Activated CD4-positive, alpha-beta T cell treated with anti-CD3 and anti-CD28 coated beads, Interleukin-2, amount 10 ng/mL, durations not matched to agents 7 days and 5 days (primary cell): ENCODE measurements around the gene ARMH3. TPM values are rescaled to one million over a fixed set of nuclear protein-coding genes. Genes with fewer than 3 reads are reported as not detected.

Experiments used
- CTCF ChIA-PET: fragments of 350-600 bp; sonication (Branson Sonifier 250); formaldehyde crosslinking; loops from one replicate; lab custom pipeline; 2021; ENCODE audit warnings: antibody characterized with exemption; lab: Charles Lee
- POLR2A ChIA-PET: fragments of 350-600 bp; sonication (Branson Sonifier 250); formaldehyde crosslinking; loops from one replicate; lab custom pipeline; 2021; ENCODE audit warnings: antibody characterized with exemption; lab: Charles Lee
- DNase-seq: peaks from one replicate; pipeline ENCODE4 v3.0.0-alpha.2; 2020
- H3K27ac Mint-ChIP-seq: one replicate; pipeline ENCODE4 v1.8.0; 2021; ENCODE audit warnings: mild to moderate bottlenecking, moderate library complexity, mixed read lengths
- H3K27me3 Mint-ChIP-seq: one replicate; pipeline ENCODE4 v1.8.0; 2021; ENCODE audit warnings: mixed read lengths
- H3K36me3 Mint-ChIP-seq: one replicate; pipeline ENCODE4 v1.8.0; 2021; ENCODE audit warnings: low read depth, mixed read lengths
- H3K4me1 Mint-ChIP-seq: one replicate; pipeline ENCODE4 v1.8.0; 2021; ENCODE audit warnings: mixed read lengths
- H3K4me3 Mint-ChIP-seq: one replicate; pipeline ENCODE4 v1.8.0; 2021; ENCODE audit warnings: mild to moderate bottlenecking, moderate library complexity, mixed read lengths
- H3K9me3 Mint-ChIP-seq: one replicate; pipeline ENCODE4 v1.8.0; 2021; ENCODE audit warnings: mixed read lengths
- total RNA-seq, 2 experiments: library from RNA; stranded (reverse); gene quantifications; one replicate each; pipeline ENCODE4 v1.2.3, GENCODE V29; 2021

ARMH3 gene
- total RNA-seq, 2 experiments from 2014 or later = 22.1 to 23.6 TPM

DNA sequence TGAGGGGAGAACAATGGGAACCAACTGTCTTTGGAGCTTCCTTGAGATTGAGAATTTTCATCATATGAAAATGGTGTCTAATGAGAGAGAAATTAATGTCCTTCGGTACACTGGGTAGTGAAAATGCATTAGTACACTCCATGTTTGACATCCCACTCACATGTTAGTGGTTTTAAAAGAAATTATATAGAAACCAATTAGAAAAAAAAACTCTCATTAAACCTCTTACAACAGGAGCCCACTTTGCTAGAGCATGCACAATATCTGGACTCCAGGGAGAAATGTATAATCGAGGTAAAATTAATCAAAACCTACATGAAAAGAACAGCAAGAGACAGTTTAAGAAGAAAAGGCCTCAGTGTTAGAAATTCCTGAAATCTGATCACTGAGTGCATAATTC, 133.1 kb downstream of the ARMH3 start:
- Mint-ChIP-seq H3K27ac (no peak overlapping the region), H3K4me1 (peaks cover 10% of the 10 kb centered on the region), H3K27me3 (no peaks in the 10 kb centered on the region), H3K36me3 (no peaks in the 10 kb centered on the region), H3K9me3 (no peaks in the 10 kb centered on the region), H3K4me3 (no peak overlapping the region)
- DNase-seq = no peak
- POLR2A ChIA-PET = interaction anchor here (0.6 kb wide), 1 partner anchor 130 kb away, joined by 3 read pairs; no protein-coding TSS in a partner anchor
- CTCF ChIA-PET = no interaction called here

GRCh38 chr10:101920546-101920945, 135.4 kb downstream of the ARMH3 start:
- Mint-ChIP-seq H3K9me3 (no peaks in the 10 kb centered on the region), H3K27ac (no peak overlapping the region), H3K4me3 (no peak overlapping the region), H3K27me3 (no peaks in the 10 kb centered on the region), H3K36me3 (no peaks in the 10 kb centered on the region), H3K4me1 (peaks cover 10% of the 10 kb centered on the region)
- CTCF ChIA-PET = interaction anchor here (1.6 kb wide), 1 partner anchor 10 kb away, joined by 3 read pairs; no protein-coding TSS in a partner anchor
- no peak for DNase-seq
- POLR2A ChIA-PET = no interaction called here

- POLR2A ChIA-PET = no interaction called here
Measured at GRCh38 chr10:101919026-101919770, 136.8 kb downstream of the ARMH3 start.

DNA sequence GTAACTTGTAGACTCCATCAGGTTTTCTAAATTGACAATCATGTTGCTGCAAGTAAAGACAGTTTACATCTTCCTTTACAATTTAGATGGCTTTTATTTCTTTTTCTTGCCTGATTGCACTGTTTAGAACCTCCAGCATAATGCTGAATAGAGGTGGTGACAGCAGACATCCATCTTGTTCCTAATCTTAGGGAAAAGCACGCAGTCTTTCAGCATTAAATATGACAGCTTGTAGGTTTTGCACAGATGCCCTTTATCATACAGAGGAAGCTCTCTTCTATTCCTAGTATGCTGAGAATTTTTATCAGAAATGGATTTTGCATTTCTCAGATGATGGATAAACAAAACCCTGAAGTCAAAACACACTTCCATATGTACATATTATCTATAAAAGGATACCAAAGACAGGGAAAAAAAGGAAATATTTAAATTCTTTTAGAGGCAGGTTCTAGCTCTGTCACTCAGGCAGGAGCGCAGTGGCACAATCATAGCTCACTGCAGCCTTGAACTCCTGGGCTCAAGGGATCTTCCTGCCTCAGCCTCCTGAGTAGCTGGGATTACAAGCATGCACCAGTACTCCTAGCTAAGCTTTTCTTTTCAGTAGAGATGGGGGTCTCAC, 143.3 kb downstream of the ARMH3 start:
- no peaks in the 10 kb centered on the region for H3K4me1 Mint-ChIP-seq
- H3K27me3 Mint-ChIP-seq = no peaks in the 10 kb centered on the region
- ChIA-PET POLR2A (no interaction called here), CTCF (interaction anchor here (0.5 to 2.0 kb wide), 5 partner anchors 11 to 98 kb away, joined by 4 to 6 read pairs (median 5); no protein-coding TSS in a partner anchor)
- H3K36me3 Mint-ChIP-seq = peaks cover 3% of the 10 kb centered on the region
- H3K9me3 Mint-ChIP-seq = no peaks in the 10 kb centered on the region
- H3K27ac Mint-ChIP-seq = no peak overlapping the region
- DNase-seq = no peak
- H3K4me3 Mint-ChIP-seq = no peak overlapping the region

More at GRCh38 chr10:101919026-101919770, 136.8 kb downstream of the ARMH3 start:
- peaks cover 10% of the 10 kb centered on the region for H3K4me1 Mint-ChIP-seq
- H3K36me3 Mint-ChIP-seq = no peaks in the 10 kb centered on the region
- no peak overlapping the region for H3K4me3 Mint-ChIP-seq
- H3K27me3 Mint-ChIP-seq = no peaks in the 10 kb centered on the region
- no peak overlapping the region for H3K27ac Mint-ChIP-seq
- DNase-seq = no peak
- CTCF ChIA-PET = interaction anchor here (0.6 to 1.3 kb wide), 2 partner anchors 10 to 88 kb away, joined by 3 read pairs; no protein-coding TSS in a partner anchor
- H3K9me3 Mint-ChIP-seq = no peaks in the 10 kb centered on the region

DNA sequence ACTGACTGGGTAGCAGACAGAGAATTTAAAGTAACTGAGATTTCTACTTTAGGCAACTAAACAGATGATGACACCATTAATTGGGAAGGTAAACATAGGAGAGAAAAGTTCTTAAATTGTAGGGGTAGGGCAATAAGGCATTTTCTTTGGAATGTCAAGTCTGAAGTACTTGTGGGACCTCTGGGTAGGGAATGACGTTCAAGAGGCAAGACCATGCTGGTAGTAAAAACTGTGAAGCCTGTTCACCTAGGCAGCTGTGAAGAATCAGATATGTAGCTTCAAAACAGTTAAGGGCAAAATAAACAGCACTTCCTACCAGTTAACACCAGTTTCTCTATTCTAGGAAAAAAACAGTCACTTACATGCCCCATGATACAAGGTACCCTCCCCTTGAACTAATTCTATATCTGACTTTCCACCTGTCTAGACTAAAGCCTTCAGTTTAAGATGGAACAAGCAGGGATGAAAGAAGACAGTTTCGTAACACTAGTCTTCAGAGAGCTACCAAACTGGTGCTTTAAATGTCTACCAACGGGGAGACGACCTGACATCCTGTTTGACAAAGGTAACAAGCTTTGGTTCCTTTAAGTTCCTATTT, 149.3 kb downstream of the ARMH3 start:
- H3K27ac Mint-ChIP-seq = no peak overlapping the region
- no peaks in the 10 kb centered on the region for H3K36me3 Mint-ChIP-seq
- H3K4me3 Mint-ChIP-seq = no peak overlapping the region
- no peaks in the 10 kb centered on the region for H3K27me3 Mint-ChIP-seq
- no peak for DNase-seq
- ChIA-PET CTCF (interaction anchor here (0.6 to 2.0 kb wide), 5 partner anchors 8 to 113 kb away, joined by 3 to 5 read pairs (median 3); no protein-coding TSS in a partner anchor), POLR2A (no interaction called here)
- no peaks in the 10 kb centered on the region for H3K9me3 Mint-ChIP-seq
- peaks cover 14% of the 10 kb centered on the region for H3K4me1 Mint-ChIP-seq

DNA sequence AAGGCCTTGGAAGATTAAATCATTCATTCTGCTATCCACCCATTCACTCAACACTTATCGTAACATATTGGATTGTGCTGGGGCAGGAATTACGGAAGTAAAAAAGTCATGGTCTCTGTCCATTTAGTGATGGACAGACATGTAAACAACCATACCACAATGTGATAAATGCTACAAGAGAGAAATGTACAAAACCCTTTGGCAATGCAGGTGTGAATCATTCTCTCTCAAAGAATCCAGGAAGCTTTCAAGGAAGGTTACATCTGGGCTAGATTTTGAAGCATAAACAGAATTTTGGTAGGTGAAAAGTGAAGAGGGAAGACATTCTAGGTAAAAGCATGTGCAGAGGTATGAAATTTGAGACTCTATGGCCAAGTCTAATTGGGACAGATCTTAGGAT, 150.7 kb downstream of the ARMH3 start:
- POLR2A ChIA-PET = no interaction called here
- Mint-ChIP-seq H3K4me1 (peaks cover 14% of the 10 kb centered on the region), H3K4me3 (no peak overlapping the region)

GRCh38 chr10:101903827-101904550, 152.0 kb downstream of the ARMH3 start:
- Mint-ChIP-seq H3K4me3 (no peak overlapping the region), H3K27me3 (no peaks in the 10 kb centered on the region), H3K36me3 (no peaks in the 10 kb centered on the region), H3K9me3 (no peaks in the 10 kb centered on the region), H3K4me1 (peaks cover 14% of the 10 kb centered on the region), H3K27ac (peak overlapping the region; percentile 41)
- ChIA-PET CTCF (interaction anchor here (0.7 to 2.7 kb wide), 5 partner anchors 15 to 455 kb away, joined by 4 to 7 read pairs (median 6); no protein-coding TSS in a partner anchor), POLR2A (no interaction called here)
- peak; percentile 25 for DNase-seq

More for the DNA sequence above, 150.7 kb downstream of the ARMH3 start:
- H3K9me3 Mint-ChIP-seq = no peaks in the 10 kb centered on the region
- H3K27ac Mint-ChIP-seq = no peak overlapping the region
- DNase-seq = no peak
- no peaks in the 10 kb centered on the region for H3K27me3 Mint-ChIP-seq
- H3K36me3 Mint-ChIP-seq = no peaks in the 10 kb centered on the region
- CTCF ChIA-PET = no interaction called here

DNA sequence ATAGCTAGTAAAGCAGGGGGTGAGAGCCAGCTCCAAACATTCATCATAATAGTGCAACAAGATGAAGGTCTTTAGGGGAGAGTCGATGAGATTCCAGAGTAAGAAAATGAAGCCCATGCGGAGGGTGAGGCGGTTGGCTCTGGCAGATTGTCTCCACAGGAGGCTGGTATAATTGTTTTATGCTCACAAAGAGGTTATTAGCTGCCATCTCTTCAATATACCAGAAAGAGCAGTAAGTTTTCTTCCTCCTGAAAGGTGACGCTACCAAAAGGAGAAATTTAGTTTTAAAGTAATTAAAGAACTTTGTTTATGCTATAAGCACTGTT, 153.2 kb downstream of the ARMH3 start:
- no peak for DNase-seq
- Mint-ChIP-seq H3K4me3 (no peak overlapping the region), H3K9me3 (no peaks in the 10 kb centered on the region), H3K27me3 (no peaks in the 10 kb centered on the region), H3K36me3 (no peaks in the 10 kb centered on the region), H3K4me1 (peaks cover 14% of the 10 kb centered on the region), H3K27ac (no peak overlapping the region)
- ChIA-PET POLR2A (no interaction called here), CTCF (interaction anchor here (0.6 to 2.7 kb wide), 6 partner anchors 10 to 170 kb away, joined by 3 to 7 read pairs (median 4); no protein-coding TSS in a partner anchor)

DNA sequence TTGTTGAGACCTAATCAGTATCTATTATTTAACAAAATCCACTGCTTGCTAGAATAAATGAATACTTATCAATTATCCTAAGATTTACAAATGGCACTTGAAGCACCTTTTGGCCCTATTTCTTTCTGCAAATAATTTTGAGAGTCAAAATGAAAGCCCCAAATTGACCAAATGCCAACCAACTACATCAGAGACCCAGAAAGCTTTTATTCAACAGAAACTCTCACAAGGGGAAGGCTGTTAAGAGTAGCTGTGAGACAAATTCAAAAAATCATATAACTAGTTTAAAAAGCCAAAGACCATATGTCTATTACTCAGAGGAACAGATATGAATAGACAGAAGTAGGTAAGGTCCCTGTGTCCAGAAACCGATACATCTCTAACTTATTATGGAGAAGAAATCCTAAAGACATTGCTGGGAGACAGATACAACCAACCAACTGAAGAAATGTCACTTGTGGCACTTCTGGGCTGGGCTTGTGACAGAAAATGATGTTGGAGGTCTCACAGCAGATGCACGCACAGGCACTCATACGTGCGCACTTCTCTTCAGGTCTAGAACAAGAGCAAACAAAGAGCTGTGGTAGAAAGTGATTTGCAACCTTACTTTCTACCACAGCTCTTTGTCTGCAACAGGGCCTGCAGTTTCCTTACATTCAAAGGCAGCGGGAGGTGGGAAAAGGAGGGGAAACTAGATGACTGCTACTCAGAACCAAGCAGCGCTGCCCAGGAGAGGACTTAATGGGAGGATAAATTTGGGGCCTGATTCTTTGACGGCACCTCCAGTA, 153.7 kb downstream of the ARMH3 start:
- H3K27ac Mint-ChIP-seq = no peak overlapping the region
- peaks cover 14% of the 10 kb centered on the region for H3K4me1 Mint-ChIP-seq
- H3K4me3 Mint-ChIP-seq = no peak overlapping the region
- no peaks in the 10 kb centered on the region for H3K27me3 Mint-ChIP-seq
- no peak for DNase-seq
- H3K9me3 Mint-ChIP-seq = no peaks in the 10 kb centered on the region
- ChIA-PET CTCF (interaction anchor here (0.6 to 2.7 kb wide), 8 partner anchors 10 to 170 kb away, joined by 3 to 7 read pairs (median 4); no protein-coding TSS in a partner anchor), POLR2A (no interaction called here)
- H3K36me3 Mint-ChIP-seq = no peaks in the 10 kb centered on the region

- Mint-ChIP-seq H3K27ac (no peak overlapping the region), H3K4me1 (peaks cover 9% of the 10 kb centered on the region), H3K4me3 (no peak overlapping the region), H3K36me3 (no peaks in the 10 kb centered on the region), H3K27me3 (no peaks in the 10 kb centered on the region), H3K9me3 (no peaks in the 10 kb centered on the region)
- ChIA-PET POLR2A (no interaction called here), CTCF (interaction anchor here (1.8 to 2.7 kb wide), 3 partner anchors 11 to 171 kb away, joined by 4 to 7 read pairs (median 6); no protein-coding TSS in a partner anchor)
- no peak for DNase-seq
Measured at GRCh38 chr10:101901340-101901739, 154.6 kb downstream of the ARMH3 start.

DNA sequence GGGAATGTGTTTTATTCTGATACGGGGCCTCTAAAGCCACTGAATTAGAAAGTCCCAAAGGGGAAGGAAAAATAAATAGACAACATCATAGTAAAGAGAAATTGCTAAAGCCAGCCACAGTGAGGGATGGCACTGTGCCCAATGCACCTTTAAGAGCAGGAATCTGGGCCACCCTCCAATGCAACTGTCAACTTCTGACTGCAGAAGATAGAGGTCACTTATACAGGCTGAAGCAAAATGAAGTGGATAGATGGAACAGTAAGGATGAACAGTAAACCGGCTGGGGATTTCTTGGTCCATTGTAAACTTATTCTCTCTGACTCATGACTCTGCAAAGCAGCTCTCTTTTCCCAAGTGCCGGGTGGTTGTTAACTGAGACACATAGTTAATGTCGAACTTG, 158.3 kb downstream of the ARMH3 start:
- DNase-seq = no peak
- Mint-ChIP-seq H3K4me3 (no peak overlapping the region), H3K27me3 (no peaks in the 10 kb centered on the region), H3K4me1 (no peaks in the 10 kb centered on the region), H3K9me3 (no peaks in the 10 kb centered on the region), H3K36me3 (no peaks in the 10 kb centered on the region), H3K27ac (no peak overlapping the region)
- ChIA-PET POLR2A (interaction anchor here (0.6 kb wide), 1 partner anchor 14 kb away, joined by 4 read pairs; no protein-coding TSS in a partner anchor), CTCF (interaction anchor here (1.4 to 2.0 kb wide), 3 partner anchors 9 to 174 kb away, joined by 3 to 6 read pairs (median 5); no protein-coding TSS in a partner anchor)
